Measurements from ENCODE around the gene SPTSSA.
"Not testable (repeated sequence)": the region's sequence is repeated elsewhere in the genome, so short reads cannot be mapped to it uniquely, and the experiment has no call there.

The SPTSSA gene

DNA sequence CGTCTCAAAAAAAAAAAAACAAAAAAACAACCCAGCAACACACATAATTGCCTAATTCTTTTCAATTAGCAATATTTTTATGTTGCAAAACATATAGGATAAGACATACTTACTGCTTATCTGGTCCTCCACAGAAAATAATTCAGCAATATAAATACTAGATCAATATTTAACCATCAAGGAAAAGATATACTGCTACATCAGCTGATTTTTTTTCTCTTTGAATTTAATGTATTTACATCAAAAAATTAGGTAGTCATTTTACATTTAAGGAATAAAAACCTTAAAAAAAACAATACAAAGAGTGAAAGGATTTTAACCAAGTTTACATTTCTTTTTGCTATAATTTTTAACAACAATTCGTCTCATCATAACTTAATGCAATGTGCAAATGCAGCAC, 28.1 kb downstream of the SPTSSA start:
- DNase-seq (ENCODE audit: low spot score), result no peak
- TF ChIP-seq, protein P1, sequence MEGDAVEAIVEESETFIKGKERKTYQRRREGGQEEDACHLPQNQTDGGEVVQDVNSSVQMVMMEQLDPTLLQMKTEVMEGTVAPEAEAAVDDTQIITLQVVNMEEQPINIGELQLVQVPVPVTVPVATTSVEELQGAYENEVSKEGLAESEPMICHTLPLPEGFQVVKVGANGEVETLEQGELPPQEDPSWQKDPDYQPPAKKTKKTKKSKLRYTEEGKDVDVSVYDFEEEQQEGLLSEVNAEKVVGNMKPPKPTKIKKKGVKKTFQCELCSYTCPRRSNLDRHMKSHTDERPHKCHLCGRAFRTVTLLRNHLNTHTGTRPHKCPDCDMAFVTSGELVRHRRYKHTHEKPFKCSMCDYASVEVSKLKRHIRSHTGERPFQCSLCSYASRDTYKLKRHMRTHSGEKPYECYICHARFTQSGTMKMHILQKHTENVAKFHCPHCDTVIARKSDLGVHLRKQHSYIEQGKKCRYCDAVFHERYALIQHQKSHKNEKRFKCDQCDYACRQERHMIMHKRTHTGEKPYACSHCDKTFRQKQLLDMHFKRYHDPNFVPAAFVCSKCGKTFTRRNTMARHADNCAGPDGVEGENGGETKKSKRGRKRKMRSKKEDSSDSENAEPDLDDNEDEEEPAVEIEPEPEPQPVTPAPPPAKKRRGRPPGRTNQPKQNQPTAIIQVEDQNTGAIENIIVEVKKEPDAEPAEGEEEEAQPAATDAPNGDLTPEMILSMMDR (IDR thresholded peaks at IDR 0.05; ENCODE audit: extremely low read depth, insufficient read depth, missing control alignments), result no peak
- in situ Hi-C loops (cut with MboI; ENCODE audit: low pct_unique_long_range_greater_than_20kb, low sequenced_read_pairs, unreplicated experiment), result no loop called here

DNA sequence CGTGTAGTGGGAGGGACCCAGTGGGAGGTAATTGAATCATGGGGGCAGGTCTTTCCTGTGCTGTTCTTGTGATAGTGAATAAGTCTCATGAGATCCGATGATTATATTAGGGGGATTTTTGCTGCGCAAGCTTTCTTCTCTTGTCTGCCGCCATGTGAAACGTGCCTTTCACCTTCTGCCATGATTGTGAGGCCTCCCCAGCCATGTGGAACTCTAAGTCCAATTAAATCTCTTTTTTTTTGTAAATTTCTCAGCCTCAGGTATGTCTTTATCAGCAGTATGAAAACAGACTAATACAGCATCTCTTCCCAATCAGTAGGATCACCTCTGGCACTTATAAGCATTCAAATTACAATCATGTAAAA, 34.0 kb downstream of the SPTSSA start:
- in situ Hi-C loops (cut with MboI; ENCODE audit: low pct_unique_long_range_greater_than_20kb, low sequenced_read_pairs, unreplicated experiment); DNase-seq (ENCODE audit: low spot score): not testable (repeated sequence)

DNA sequence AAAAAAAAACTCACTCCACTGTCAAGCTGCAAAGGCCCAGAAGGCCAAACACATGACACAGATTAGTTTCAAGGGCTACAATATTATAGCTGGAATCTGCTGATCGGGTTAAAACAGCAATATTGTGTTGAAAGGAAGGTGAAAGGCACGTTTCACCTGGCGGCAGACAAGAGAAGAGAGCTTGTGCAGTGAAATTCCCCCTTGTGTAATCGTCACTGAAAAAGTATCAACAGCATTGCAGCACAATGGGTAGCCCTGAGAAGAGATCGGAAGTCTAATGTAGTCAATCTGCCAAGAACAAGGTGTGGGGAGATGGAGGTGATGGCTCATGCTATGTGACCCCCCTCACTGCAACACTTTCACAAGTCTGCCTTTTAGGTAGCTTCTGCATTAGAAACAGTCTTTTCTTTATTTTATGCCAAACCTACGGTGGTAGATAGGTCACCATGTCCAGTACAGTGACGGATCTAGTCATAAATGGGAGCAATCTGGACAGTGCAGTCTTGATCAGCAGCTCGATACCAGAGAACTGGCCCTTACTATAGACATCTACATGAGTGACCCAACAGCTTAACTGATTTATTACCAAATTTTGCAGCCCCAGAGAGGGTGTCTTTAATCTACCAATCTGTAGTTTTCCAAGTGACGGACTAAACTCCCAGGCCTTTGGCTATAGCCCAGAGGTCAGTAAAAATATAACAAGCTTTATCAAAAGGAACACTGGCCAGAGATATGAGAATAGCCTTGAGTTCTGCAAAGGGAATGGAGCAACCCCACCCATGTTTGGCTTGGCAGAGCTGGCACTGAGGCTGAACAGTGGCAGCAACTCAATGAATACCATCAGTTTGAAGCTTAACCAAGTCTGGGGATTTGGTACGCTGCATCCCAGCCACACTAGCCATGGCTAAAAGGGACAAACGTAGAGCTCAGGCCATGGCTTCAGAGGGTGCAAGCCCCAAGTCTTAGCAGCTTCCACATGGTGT, 35.4 kb downstream of the SPTSSA start:
- in situ Hi-C loops (cut with MboI; ENCODE audit: low pct_unique_long_range_greater_than_20kb, low sequenced_read_pairs, unreplicated experiment), result no loop called here
- no peak for DNase-seq (ENCODE audit: low spot score)
- TF ChIP-seq, protein P1 (IDR thresholded peaks at IDR 0.05; ENCODE audit: extremely low read depth, insufficient read depth, missing control alignments), result no peak

DNA sequence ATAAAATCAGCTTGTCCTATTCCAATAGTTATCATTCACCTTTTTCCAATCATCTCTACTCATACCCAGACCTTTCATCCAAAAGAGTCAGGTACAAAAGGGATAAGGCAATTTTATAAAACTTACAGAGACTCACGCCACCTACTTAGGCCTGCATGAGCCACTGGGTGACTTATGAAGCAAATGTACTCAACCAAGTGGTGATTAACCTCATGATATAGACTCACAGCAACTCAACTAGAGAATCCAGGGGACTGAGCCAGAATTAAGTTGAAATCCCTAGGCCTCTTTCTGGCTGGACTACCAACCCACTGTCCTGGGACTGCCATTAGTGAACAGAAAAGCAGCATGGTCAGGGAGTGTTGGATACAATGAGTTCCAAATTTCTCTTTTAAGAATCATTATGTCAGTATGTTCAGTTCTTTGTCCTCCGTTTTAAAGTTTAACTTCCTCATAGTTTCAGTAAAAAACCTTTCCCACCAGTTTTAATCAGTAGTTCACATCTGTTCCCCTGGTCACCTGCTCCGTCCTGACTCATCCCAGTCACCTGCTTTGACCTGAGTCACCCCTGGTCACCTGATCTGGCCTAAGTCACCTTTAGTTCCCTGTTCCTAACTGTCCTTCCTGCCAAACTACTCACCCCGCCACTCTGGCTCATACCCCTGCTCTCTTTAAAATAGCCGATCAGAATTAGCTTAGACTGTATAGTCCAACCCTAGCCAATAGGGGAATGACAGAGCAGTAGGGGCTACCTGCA, 36.8 kb downstream of the SPTSSA start:
- in situ Hi-C loops (cut with MboI; ENCODE audit: low pct_unique_long_range_greater_than_20kb, low sequenced_read_pairs, unreplicated experiment), result no loop called here
- DNase-seq (ENCODE audit: low spot score), result no peak
- TF ChIP-seq, protein P1 (IDR thresholded peaks at IDR 0.05; ENCODE audit: extremely low read depth, insufficient read depth, missing control alignments), result no peak

DNA sequence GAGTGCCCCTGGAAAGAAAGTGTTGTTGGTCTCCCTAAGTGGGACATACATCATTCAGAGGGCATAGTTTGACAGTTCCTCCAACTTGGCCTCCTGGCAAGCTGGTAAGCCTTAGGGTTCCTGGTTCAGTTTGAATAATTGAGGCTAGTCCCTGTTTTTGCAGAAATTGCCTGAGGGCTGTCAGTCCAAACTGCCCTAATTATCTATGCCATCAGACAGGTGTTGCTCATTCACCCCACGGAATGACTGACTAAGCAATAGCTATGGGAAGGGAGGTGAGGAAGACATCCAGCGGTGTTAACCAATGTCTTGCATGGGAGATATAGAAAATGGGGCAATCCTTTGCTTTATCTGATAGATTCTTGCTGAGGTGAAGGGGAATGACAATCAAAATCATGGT, 37.6 kb downstream of the SPTSSA start:
- TF ChIP-seq, protein P1 (IDR thresholded peaks at IDR 0.05; ENCODE audit: extremely low read depth, insufficient read depth, missing control alignments), result no peak
- no peak for DNase-seq (ENCODE audit: low spot score)
- in situ Hi-C loops (cut with MboI; ENCODE audit: low pct_unique_long_range_greater_than_20kb, low sequenced_read_pairs, unreplicated experiment), result no loop called here

DNA sequence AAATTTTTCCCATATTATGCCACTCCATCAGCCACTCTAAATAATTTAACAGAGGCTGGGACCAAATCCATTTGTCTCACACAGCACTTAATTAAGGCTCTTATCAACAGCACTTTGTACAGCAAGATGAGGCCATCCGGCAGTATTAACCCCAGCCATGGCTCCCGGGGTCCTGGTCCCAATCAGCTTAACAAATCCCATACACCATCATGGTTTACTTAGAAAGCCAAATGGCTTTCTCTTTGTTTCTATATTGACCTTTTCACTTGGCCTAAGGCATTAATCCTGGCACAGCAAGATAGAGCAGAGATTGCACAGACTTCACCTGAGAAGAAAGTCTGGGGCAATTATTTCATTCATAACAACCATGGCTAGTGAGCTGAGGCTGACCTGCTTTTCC, 38.6 kb downstream of the SPTSSA start:
- in situ Hi-C loops (cut with MboI; ENCODE audit: low pct_unique_long_range_greater_than_20kb, low sequenced_read_pairs, unreplicated experiment), result no loop called here
- TF ChIP-seq, protein P1 (IDR thresholded peaks at IDR 0.05; ENCODE audit: extremely low read depth, insufficient read depth, missing control alignments), result no peak
- no peak for DNase-seq (ENCODE audit: low spot score)

Data from GM13977 (cell line).